ENCODE measurements around the gene PTPRT.

DNA sequence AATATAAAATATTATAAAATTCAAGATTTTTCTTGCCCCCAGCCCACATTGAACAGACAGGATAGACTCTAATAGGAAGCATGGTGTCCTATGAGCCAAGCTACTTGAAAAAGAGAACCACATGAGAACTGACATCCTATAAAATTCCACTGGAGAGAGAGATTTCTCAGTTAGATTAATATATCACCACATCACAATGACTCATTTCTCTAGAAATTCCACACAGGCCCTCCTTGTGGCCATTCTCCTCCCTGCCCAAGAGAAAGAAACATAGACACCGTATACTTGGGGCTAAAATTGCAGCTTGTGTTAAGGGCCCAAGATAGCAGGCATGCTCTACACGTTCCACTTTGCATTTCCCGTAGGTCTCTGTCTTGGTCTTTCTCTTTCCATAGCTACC lies 481.4 kb downstream of the PTPRT start:
- TF ChIP-seq, protein P1, sequence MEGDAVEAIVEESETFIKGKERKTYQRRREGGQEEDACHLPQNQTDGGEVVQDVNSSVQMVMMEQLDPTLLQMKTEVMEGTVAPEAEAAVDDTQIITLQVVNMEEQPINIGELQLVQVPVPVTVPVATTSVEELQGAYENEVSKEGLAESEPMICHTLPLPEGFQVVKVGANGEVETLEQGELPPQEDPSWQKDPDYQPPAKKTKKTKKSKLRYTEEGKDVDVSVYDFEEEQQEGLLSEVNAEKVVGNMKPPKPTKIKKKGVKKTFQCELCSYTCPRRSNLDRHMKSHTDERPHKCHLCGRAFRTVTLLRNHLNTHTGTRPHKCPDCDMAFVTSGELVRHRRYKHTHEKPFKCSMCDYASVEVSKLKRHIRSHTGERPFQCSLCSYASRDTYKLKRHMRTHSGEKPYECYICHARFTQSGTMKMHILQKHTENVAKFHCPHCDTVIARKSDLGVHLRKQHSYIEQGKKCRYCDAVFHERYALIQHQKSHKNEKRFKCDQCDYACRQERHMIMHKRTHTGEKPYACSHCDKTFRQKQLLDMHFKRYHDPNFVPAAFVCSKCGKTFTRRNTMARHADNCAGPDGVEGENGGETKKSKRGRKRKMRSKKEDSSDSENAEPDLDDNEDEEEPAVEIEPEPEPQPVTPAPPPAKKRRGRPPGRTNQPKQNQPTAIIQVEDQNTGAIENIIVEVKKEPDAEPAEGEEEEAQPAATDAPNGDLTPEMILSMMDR (IDR thresholded peaks at IDR 0.05), result no peak
- no peak for TF ChIP-seq EP300 (IDR thresholded peaks at IDR 0.05)
